Type B pancreatic cell (in vitro differentiated cells): Measurements from ENCODE around the gene CMPK1. TPM values are rescaled to one million over a fixed set of nuclear protein-coding genes. Genes with fewer than 3 reads are reported as not detected.

ENCODE experiments used
- DNase-seq: peaks from one replicate; pipeline ENCODE4 v3.0.0; 2021; ENCODE audit warnings: mixed read lengths; ENCODE audit not compliant: unreplicated experiment; ENCODE audit errors: extremely low spot score
- H3K27ac Mint-ChIP-seq: 2 replicates; pipeline ENCODE4 v1.8.0; 2021; ENCODE audit warnings: mild to moderate bottlenecking, mixed read lengths
- H3K27me3 Mint-ChIP-seq: 2 replicates; pipeline ENCODE4 v1.8.0; 2021; ENCODE audit warnings: mixed read lengths
- H3K36me3 Mint-ChIP-seq: 2 replicates; pipeline ENCODE4 v1.8.0; 2021; ENCODE audit warnings: mixed read lengths
- H3K4me1 Mint-ChIP-seq: one replicate; pipeline ENCODE4 v1.8.0; 2021; ENCODE audit warnings: mixed read lengths; ENCODE audit not compliant: unreplicated experiment
- H3K4me3 Mint-ChIP-seq: 2 replicates; pipeline ENCODE4 v1.8.0; 2021; ENCODE audit warnings: mild to moderate bottlenecking, mixed read lengths
- H3K9me3 Mint-ChIP-seq: 2 replicates; pipeline ENCODE4 v1.8.0; 2021; ENCODE audit warnings: mixed read lengths
- total RNA-seq: library from RNA; stranded (reverse); gene quantifications from 2 replicates; pipeline ENCODE4 v1.2.1, GENCODE V29; 2021; ENCODE audit warnings: low replicate concordance
- TF ChIP-seq, protein P1 (sequence below): fragments of 200-600 bp; sonication (generic); conservative IDR thresholded peaks from 2 replicates; pipeline ENCODE4 v1.5.0; 2021; ENCODE audit warnings: antibody characterized with exemption, mild to moderate bottlenecking

CMPK1 gene
- total RNA-seq, 1 donor from 2014 or later = 53.2 TPM

DNA sequence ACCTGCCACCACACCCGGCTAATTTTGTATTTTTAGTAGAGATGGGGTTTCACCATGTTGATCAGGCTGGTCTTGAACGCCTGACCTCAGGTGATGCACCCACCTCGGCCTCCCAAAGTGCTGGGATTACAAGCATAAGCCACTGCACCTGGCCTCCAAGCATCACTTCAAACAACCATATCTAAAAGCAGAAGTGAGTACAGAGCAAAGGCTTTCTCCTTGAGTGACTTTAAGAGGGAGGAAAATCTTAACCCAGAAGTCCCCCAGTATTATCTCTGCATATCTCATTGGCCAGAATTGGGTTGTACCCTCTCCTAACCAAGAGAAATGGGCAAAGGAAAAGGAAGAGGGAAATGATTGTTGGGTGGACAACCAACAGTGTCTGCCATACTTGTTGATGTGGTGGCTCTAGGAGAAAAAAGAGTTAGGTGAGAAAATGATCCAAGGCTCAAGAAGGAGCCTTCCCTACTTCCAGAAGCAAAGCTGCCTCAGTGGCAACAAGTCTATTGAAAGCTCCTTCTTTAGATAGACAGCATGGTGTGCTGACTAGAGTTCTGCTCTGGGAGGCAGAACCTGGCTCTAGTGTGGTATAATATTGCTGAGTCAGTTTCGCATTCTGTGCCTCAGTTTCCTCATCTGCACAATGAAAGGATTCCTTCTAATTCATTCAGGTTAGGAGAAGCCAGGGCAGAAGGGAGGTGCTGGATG, 65.7 kb downstream of the CMPK1 start:
- DNase-seq = no peak
- Mint-ChIP-seq H3K27ac (no peak overlapping the region), H3K36me3 (no peaks in the 10 kb centered on the region), H3K4me3 (no peak overlapping the region), H3K4me1 (peaks cover 8% of the 10 kb centered on the region), H3K9me3 (no peaks in the 10 kb centered on the region), H3K27me3 (peaks cover 43% of the 10 kb centered on the region)
- TF ChIP-seq, protein P1, sequence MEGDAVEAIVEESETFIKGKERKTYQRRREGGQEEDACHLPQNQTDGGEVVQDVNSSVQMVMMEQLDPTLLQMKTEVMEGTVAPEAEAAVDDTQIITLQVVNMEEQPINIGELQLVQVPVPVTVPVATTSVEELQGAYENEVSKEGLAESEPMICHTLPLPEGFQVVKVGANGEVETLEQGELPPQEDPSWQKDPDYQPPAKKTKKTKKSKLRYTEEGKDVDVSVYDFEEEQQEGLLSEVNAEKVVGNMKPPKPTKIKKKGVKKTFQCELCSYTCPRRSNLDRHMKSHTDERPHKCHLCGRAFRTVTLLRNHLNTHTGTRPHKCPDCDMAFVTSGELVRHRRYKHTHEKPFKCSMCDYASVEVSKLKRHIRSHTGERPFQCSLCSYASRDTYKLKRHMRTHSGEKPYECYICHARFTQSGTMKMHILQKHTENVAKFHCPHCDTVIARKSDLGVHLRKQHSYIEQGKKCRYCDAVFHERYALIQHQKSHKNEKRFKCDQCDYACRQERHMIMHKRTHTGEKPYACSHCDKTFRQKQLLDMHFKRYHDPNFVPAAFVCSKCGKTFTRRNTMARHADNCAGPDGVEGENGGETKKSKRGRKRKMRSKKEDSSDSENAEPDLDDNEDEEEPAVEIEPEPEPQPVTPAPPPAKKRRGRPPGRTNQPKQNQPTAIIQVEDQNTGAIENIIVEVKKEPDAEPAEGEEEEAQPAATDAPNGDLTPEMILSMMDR = no peak

DNA sequence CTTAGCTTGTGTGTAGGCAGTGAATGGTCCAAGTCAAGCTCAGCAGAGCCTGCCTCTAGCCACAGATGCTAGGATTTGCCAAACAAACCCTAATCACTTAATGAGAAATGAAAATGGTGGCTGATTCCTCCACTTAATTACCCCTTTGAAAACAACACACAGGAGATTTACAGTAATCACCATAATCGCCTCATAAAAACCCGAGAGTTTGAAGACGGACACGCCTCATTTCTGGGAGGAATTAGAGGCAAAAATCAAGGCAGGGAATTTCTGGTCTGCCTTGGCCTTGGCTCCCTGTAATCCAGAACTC, 66.2 kb downstream of the CMPK1 start:
- DNase-seq = no peak
- H3K27me3 Mint-ChIP-seq = peaks cover 43% of the 10 kb centered on the region
- peaks cover 8% of the 10 kb centered on the region for H3K4me1 Mint-ChIP-seq
- H3K4me3 Mint-ChIP-seq = no peak overlapping the region
- no peaks in the 10 kb centered on the region for H3K9me3 Mint-ChIP-seq
- H3K27ac Mint-ChIP-seq = no peak overlapping the region
- no peaks in the 10 kb centered on the region for H3K36me3 Mint-ChIP-seq
- TF ChIP-seq, protein P1 = no peak

DNA sequence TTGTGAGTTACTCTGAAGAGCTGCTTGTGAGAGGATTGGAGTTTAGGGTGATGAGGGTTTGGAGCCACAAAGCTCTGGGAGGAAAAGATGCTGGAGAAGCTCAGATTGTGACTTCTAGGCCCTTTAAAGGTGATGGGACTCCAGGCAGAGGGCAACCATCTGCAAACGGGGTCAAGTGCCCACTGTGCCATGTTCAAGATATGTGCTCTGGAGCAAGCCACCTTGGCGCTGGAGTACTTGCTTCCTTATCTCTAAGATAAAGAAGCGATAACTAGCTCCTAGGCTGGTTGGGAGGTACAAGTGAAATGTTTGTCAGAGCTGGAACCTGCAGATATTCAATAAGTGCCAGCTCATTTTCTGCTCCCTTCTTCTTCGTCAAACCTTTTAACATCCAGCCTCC, 68.2 kb downstream of the CMPK1 start:
- Mint-ChIP-seq H3K9me3 (no peaks in the 10 kb centered on the region), H3K4me1 (peaks cover 13% of the 10 kb centered on the region), H3K4me3 (no peak overlapping the region), H3K27me3 (peaks cover 39% of the 10 kb centered on the region), H3K36me3 (no peaks in the 10 kb centered on the region), H3K27ac (no peak overlapping the region)
- DNase-seq = no peak
- TF ChIP-seq, protein P1 = no peak

GRCh38 chr1:47402591-47402990, 69.0 kb downstream of the CMPK1 start:
- TF ChIP-seq, protein P1 = no peak
- Mint-ChIP-seq H3K27ac (no peak overlapping the region), H3K27me3 (peaks cover 34% of the 10 kb centered on the region), H3K4me1 (peaks cover 13% of the 10 kb centered on the region), H3K4me3 (no peak overlapping the region), H3K9me3 (no peaks in the 10 kb centered on the region), H3K36me3 (no peaks in the 10 kb centered on the region)
- no peak for DNase-seq

- Mint-ChIP-seq H3K36me3 (no peaks in the 10 kb centered on the region), H3K4me3 (no peak overlapping the region), H3K27me3 (peaks cover 31% of the 10 kb centered on the region), H3K4me1 (peaks cover 21% of the 10 kb centered on the region), H3K9me3 (no peaks in the 10 kb centered on the region), H3K27ac (no peak overlapping the region)
- no peak for DNase-seq
- TF ChIP-seq, protein P1 = no peak
Observed at GRCh38 chr1:47403321-47403910, 69.8 kb downstream of the CMPK1 start.
